Islet precursor cell (in vitro differentiated cells): ENCODE data around the gene SSR2.
"Not testable (repeated sequence)": the region's sequence is repeated elsewhere in the genome, so short reads cannot be mapped to it uniquely, and the experiment has no call there.

ENCODE experiments used
- DNase-seq: peaks from one replicate; pipeline ENCODE4 v3.0.0-alpha.2; 2018

The SSR2 gene

GRCh38 chr1:155990005-155990739 is 30.6 kb downstream of the SSR2 start:
- peak; percentile 35 for DNase-seq

- DNase-seq = peak; percentile 84
Observed at GRCh38 chr1:155989242-155990004, 31.3 kb downstream of the SSR2 start.

- not testable (repeated sequence) for DNase-seq
Observed at GRCh38 chr1:155984903-155985645, 35.7 kb downstream of the SSR2 start.

- DNase-seq = peak; percentile 65
Observed at GRCh38 chr1:155984341-155984740, 36.4 kb downstream of the SSR2 start.

- DNase-seq = peak; percentile 68
Observed at GRCh38 chr1:155983191-155984024, 37.3 kb downstream of the SSR2 start.

GRCh38 chr1:155982106-155982505 is 38.6 kb downstream of the SSR2 start:
- DNase-seq = no peak

- DNase-seq = no peak
Observed at GRCh38 chr1:155981266-155982088, 39.3 kb downstream of the SSR2 start.

GRCh38 chr1:155979597-155980343 is 41.0 kb downstream of the SSR2 start:
- DNase-seq = no peak

- DNase-seq = no peak
Observed at GRCh38 chr1:155978973-155979429, 41.8 kb downstream of the SSR2 start.

GRCh38 chr1:155978325-155978972 is 42.3 kb downstream of the SSR2 start, which contains the start of gene ARHGEF2:
Gene ARHGEF2, minus strand, starts transcription at chr1:155978547. Its CDS starts 120 bp downstream, at chr1:155978427.
- DNase-seq = peak; percentile 86

GRCh38 chr1:155977690-155978324 is 42.9 kb downstream of the SSR2 start:
- peak; percentile 64 for DNase-seq

GRCh38 chr1:155976913-155977689 is 43.6 kb downstream of the SSR2 start:
- no peak for DNase-seq

GRCh38 chr1:155976062-155976912 is 44.5 kb downstream of the SSR2 start:
- DNase-seq = peak; percentile 78

- no peak for DNase-seq
Observed at GRCh38 chr1:155975375-155976061, 45.2 kb downstream of the SSR2 start.

GRCh38 chr1:155974208-155975115 is 46.3 kb downstream of the SSR2 start:
- DNase-seq = no peak

GRCh38 chr1:155973723-155974122 is 47.0 kb downstream of the SSR2 start:
- no peak for DNase-seq
